GM18517 (cell line): Measurements from ENCODE around the gene TLE1.

Source experiments
- ATAC-seq: cut with Tn5 transposase; IDR thresholded peaks from one replicate; pipeline ENCODE4 v1.9.1; 2021; ENCODE audit warnings: mild to moderate bottlenecking, moderate library complexity; ENCODE audit not compliant: unreplicated experiment

The TLE1 gene

DNA sequence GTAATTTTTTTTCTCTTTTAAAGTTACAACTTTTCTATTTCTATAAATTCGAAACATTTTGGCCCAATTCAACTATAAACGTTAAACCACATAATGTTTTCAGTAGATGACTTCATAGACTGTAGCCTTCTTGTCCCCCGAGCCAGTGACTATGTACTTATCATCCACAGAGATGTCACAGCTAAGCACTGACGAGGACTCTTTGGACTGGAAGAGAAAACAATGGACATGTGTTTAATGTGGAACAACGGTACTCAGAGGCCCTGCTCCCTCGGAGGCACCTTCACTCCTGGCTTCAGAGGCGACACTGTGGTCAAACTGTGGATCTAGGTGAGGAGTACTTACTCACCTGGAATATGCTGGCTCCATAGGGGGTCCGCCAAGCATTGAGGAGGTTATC is 105.2 kb downstream of the TLE1 start:
- no peak for ATAC-seq

DNA sequence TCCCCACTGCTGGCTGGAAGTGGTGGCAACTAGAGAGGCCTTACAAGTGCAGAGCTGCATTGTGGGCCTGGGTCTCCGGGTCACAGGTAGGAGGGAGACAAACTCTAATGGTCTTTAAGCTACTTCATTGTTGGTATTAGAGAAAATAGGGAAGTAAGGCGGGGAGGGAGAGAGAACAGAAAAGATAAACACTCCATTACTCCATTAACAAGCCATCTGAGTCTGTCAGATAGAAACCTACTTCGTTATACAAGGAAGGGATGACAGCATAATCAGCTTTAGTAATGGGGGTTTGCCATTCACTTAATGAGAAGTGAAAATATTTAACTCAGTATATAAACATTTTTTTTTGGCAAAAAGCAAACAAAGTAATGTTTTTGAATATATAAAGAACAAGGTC is 107.4 kb downstream of the TLE1 start:
- ATAC-seq = no peak

DNA sequence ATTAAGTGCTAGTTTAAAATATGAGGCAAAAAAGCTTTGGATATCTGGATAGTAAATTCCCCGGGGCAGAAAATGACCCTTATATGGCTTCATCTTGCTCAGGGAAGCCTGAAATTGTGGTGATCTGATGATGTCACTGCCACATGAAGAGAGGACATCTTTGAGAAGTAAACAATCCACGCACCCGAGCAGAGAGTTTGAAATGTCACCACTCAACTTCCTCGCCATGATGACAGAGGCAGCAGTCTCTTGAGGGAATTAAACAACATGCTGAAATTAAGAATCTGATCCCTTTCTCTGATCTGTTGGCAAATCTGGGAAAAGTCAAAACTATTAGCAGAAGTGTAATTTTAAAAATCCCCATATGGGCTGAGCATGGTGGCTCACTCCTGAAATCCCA is 110.0 kb downstream of the TLE1 start:
- no peak for ATAC-seq

DNA sequence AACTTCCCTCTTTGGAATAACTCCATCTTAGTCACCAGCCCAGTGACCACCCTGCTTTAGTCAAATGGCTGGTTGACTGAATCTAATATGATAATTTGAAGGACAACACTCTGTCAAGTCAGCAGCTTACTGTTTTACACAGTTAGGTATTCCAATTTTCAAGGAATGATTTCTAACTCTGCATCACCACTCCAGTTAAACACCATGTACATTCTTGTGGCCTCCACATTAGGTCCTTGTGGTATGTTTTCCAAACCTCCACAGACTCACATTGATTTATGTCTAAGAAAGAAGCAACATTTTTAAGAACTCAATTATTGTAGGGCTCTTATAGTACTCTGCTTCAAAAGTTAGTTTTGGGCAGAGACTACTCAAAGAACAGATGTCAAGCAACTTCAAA is 110.7 kb downstream of the TLE1 start:
- no peak for ATAC-seq

DNA sequence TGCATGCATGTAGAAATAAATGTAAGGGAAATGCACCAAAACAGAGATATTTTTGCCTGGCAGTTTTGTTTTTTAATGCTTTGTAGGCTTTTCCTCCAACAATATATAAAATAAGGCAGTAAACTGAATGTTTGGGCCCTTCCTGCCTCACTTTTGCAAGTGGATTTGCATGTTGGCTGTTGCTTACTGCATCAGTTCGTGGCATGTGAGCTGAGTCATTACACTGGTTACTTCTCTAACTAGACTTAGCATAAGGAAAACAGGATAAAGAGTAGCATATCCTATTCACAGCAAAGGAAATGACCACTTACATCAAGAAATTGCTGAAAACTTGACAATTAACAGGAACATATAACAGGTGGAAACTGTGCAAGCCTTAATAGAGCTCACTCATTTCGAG is 113.4 kb downstream of the TLE1 start:
- no peak for ATAC-seq

DNA sequence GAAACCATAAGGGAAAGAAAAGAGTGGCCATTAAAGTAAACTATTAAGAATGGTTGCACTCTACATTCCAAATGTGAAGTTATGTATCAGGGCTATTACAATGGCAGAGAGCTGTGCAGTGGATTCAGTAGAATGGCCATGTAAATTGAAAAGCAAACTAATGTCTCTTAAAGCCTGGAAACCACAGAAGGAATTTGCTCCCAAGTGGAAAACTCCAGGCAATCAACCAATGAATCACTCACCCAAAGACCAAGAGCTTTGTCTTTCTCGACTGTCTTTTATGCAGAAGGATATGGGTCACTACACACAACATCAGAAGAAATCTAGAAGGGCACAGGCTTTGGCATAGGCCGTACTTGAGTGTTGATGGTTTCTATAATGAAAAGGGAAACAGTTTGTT is 114.9 kb downstream of the TLE1 start:
- no peak for ATAC-seq

DNA sequence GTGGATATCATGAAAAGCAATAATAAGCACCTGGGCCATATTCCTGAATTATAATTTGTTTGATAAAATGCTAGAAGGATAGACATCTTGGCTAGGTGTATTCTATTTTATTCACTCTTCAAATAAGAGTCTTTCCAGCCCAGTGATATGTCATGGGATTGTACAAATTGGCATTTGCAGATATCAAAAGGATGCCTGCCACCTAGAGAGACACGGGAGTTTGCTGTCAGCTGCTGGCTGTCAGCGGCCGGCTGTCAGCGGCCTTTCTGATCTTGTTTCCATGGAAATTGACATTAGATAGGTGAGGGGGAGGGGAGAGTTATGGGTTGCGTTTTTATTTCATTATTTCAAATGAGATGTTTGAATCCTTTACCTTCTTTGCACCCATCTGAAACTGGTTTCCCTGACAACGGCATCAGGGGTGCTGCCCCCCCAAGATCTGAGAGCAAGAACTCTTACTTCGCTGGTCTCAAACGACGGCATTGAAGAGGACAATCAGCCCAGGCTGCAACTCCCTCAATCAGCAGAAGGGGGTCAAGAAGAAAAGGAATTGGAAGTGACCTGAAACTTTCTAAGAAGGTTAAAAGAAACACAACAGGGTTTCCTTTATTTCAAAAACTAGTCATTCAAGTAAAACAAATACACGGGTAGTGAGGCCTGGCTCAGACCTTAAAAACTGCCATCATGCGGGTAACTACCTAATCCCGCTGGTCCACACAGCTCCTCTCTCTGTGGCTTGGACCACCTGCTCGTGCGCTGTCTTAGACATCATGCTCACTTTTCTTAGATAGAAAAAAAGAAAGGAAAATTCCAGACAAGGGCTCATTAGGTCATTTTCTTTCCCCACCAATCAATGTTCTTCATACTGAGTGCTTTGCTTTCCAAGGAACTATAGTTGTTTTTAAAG is 115.7 kb downstream of the TLE1 start:
- ATAC-seq = no peak

DNA sequence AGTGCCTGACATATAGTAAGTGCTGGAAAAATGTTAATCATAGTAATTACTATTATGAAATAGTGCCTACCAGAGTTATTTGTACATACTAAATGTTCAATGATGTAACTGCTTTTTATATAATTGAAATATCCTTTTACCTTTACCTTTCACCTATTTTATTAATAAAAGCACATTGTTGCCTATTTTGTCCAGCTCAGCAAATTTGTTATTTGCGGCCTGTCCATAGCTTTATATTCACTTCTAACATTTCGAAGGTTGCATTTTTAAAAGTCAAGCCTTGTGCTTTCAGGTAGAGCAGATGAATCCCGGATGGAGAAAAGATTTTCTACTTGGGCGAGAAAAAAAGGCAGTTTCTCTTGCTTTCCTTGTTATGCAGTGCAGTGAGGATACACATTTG is 119.3 kb downstream of the TLE1 start:
- ATAC-seq = no peak

DNA sequence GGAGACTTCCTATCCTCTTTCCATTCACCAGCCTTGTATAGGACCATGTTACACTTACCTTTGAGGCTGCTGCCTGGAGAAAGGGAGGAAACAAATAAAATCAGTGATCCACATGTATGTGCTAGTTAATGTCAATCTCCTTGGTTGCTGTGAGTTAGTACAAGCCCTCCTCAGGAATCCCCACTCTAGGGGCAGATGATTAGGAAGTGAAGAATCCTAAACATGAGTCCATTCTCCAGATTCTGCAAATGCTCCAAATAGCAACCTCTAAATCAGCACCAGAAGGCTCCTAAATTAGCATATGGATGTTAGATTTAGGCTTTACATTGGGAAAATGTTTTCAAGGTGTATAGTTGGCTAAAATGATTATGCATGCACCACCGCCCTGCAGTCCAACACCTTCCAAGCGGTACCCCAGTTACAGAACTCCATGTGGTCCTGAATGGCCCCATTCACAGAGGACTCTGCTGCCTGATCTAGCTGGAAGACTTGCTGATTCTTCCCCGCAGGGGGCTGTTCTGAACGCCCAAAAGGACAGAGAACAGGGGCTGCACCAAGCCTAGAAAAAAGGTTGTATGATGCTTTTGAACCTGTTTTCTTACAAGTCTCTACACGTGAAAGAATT is 123.2 kb downstream of the TLE1 start:
- no peak for ATAC-seq

DNA sequence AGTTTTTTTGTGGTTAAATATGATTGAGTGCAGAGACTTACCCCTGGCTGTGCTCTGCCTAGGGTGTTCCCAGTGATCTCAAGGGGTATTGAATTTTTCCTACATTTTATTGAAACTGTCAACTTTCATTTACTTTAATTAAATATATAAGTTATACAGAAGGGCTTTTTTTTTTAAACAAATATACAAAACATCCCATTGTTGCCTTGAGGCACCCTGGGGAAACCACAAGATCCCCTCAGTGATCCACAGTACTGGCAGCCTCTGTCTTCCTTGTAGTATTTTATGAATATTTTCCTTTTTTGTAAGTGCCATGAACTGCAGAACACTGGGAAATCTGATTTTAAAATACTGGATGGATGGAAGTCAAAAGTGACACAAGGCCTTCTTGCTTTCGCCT is 123.7 kb downstream of the TLE1 start:
- ATAC-seq = no peak

DNA sequence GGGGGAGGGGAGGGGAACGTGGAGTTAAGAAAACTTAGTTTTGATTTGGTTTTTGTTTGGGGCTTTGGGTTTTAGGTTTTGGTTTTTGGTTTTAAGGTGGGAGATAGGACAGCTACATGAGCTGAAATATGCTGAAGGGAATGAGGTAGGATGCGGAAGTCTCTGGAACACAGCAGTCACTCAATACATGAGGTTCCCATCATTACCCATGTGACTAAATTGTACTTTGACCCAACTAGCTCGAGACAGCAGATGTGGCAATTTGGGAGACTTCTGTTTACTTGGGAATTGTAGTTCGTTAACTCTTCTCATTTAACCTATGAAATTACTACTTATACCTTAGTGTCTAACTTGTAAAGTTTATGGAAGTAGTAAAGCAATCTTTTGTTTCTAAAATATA is 124.2 kb downstream of the TLE1 start:
- ATAC-seq = no peak

DNA sequence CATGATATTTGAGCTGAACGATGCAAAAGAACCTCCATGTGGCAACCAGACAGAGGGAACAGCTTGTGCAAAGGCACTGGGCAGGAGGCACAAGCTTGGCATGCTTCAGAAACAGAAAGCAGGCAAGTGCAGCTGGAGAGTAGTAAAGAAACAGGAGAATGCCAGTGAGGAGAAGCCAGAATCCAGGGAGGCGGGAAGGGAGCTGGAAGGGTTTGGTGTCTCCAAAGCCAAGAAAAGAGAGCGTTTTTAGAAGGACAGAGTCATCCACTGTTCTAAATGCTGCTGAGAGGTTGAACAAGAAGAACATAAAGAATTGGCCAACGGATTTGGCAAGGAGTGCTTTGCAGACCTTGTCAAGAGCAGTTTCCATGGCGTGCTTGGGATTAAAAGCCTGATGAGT is 124.7 kb downstream of the TLE1 start:
- no peak for ATAC-seq

DNA sequence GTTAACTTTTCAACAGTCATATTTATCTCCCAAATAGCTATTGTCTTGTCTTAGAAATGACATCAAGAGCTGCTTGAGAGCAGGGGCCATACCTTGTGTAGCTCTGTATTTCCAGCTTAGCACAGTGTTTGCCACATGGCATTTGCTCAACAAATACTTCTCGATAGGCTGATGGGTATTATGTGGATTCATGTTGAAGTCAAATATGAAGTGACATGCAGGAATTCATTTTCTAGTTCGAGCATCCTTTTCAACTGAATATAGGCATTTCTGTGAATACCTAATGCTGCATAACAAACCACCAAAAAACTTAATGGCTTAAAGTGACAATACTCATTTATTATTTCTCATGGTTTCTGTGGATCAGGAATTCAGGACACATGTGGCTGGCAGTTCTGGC is 125.6 kb downstream of the TLE1 start:
- no peak for ATAC-seq

DNA sequence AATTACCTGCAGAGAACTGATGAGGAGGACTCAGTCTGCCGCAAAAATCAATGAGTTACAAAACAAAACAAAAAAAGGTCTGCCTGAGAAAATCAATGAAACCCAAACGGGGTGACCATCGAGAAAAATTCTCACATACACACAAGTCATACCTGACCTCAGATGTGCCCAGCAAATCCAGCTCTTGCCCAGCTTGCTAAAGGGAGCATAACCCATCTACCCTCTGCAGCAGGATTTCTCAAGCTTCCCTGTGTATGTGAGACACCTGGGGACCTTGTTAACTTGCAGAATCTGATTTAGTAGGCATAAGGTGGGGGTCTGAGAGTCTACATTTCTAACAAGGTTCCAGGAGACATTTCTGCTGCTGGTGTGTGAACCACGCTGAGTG is 126.3 kb downstream of the TLE1 start:
- ATAC-seq = no peak

DNA sequence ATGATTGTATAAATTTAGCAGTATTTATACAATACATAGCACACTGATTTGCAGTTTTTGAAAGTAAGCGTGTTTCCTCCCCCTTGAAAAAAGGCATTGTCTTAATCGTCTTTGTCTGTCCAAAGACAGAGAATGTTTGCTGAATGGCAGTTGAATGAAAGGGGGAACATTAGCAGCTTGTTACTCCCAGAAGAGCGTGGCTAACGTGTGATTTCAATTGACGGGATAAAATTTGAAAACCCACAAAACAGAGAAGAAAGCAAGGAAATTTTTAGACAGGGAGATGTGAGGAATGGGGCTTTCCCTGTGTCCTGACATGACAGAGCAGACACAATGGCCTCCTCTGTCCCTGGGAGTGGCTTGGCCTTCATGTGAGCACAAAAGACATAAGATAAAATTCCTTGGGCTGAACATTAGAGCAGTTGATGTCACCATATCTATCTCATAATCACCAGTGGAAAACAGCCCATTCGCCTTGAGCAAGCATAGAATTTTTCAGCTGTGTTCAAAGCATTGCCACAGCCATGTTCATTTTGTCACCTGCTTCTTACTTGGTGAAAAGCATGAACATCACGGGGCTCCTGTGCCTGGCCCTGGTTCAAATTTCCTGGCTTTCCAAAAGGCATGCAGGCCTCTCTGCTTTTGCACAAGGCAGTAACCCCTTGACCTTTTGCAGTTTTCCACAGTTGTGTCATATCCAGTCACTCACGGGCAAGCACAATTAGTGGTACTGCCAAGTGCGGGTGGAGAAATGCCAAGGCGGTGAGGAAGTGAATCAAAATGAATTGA is 126.9 kb downstream of the TLE1 start:
- ATAC-seq = no peak

DNA sequence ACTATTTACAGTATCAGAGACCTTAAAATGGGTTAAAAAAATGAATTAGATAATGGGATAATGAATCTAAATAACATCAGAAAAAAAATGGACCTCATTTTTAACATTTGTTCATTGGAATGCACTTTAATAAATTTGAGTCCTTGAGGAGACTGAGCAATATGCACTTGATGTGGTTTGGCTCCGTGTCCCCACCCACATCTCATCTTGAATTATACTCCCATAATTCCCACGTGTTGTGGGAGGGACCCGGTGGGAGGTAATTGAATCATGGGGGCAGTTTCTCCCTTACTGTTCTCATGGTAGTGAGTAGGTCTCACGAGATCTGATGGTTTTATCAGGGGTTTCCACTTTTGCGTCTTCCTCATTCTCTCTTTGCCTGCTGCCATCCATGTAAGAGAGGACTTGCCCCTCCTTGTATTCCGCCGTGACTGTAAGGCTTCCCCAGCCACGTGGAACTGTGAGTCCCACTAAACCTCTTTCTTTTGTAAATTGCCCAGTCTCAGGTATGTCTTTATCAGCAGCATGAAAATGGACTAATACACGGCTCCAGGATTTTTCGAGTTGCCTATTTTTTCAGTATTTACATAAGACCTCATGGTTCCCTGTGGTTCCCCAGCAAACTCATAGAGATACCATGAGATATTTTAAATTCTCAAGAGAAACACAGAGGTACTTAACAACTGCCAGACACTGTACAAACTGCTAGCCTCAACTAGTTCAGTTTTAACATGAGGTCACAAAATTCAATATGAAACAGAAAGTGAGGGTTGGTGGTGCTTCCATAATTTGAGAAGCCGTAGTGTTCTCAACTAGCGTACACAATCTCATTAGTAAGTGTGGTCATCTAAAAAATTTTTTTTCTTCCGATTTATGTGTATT is 128.3 kb downstream of the TLE1 start:
- peak; percentile 65 for ATAC-seq

DNA sequence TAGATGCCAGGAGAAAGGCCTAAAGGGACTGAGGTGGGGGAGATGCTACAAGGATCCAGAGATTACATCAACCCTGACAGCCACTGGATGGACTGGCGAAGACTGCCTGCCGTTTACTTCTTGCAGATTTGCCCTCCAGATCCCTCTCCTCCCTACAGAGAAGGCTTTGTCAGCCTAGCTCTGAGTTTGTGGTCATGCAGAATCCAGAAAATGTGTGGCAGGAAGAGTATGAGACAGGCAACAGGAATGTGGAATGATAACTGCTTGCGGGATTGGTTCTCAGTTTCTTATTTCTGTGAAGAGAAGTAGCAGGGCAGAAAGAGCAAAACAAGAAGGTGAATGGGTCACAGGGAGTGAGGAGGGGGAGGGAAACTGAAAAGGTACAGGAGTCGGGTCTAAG is 129.6 kb downstream of the TLE1 start:
- no peak for ATAC-seq

DNA sequence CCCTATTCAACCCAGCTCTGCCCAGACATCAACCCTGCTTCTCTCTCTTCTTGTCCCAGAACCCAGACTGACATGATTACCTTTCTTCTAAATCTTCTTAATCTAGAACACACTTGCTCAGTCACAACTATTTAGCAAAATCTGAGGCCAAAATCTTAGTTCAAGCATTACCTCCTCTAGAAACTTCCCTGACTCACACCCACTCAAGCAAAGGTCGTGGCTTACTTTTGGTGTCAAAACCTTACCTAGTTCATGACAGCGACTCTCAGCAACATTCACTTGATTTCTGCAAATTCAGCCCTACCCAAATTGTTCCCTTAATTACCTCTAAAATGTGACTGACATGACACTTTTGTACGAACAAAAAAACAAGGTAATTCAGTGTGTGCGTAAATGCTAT is 130.2 kb downstream of the TLE1 start:
- no peak for ATAC-seq

DNA sequence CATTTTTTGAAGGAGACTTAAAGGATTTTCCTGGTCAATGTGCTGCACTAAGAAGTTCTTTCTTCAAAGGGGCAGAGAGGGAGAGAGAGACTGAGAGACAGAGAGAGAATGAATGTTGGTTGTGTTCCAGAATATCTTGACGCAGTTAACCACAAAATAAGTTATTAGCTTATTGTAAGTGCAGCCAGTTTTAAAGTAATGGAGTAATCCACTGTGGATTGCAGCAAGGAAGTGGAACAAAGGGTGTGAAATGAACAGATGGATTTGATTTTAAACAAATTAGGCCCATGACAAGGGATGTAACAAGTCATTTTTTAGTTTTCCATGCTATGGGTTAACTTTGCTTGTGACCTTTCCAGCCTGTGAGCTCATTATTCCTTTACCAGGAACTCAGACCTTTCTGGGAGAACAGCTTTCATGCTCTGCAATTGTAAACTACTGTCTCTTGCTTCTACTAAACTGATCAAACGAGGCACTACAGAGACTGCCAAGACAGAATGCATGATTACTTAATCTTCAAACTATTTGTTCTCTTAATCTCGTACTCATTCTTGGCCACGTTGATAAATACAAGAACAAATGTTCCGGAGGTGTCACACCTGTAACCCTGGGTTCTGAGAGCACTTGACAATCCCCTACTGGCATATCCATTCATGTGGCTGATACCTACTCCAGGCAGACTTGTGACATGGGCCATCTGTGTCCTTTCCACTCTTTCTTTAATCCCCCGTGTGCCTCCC is 131.1 kb downstream of the TLE1 start:
- no peak for ATAC-seq

DNA sequence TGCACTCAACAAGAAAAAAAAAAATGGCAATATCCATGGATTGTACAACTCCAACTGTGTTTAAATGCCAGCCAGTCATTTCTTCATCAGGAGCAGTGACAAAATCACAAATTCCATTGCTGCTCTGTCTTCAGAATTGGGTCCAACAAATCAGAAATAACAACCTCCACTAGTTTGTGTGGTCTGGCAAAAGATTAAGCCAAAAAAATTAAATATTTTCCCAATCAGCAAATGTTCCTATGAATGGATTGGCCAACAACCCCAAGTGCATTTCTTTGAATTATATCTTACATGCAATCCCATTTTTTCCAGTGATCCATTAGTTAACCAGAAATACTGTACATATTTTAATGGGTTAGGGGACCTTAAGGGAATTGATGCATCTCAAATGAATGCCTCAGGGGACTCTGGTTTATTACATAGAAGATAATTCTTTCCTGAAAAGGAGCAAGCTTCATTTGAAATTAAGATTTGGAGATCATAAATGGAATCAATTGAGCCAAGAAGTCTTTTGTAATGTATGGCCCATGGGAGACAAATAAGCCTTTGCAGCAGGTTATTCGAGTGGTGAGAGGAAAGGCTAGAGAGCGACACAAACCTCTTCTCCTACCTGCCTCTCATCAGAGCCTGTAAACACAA is 131.8 kb downstream of the TLE1 start:
- ATAC-seq = no peak
